Keratinocyte (primary cell): ENCODE data around the gene SF3A2. TPM values are rescaled to one million over a fixed set of nuclear protein-coding genes. Genes with fewer than 3 reads are reported as not detected.

ENCODE experiments used
- DNase-seq: peaks from one replicate; pipeline ENCODE4 v3.0.0-alpha.2; 2011; ENCODE audit warnings: low read depth, missing footprints, low spot score
- FAIRE-seq: peaks from 2 replicates; lab custom pipeline; 2011; peaks lifted over from hg19 to GRCh38; lab: Jason Lieb, UNC
- H2AFZ ChIP-seq: 2 replicates; pipeline ENCODE4 v1.6.0; 2012; ENCODE audit warnings: low read length, control low read depth, inconsistent platforms; ENCODE audit not compliant: control insufficient read depth
- H3K27ac ChIP-seq: 2 replicates; pipeline ENCODE4 v1.5.1; 2011; ENCODE audit warnings: low read length; ENCODE audit not compliant: control insufficient read depth, insufficient read depth
- H3K27me3 ChIP-seq: 3 replicates; pipeline ENCODE4 v1.6.0; 2011; ENCODE audit warnings: low read length; ENCODE audit not compliant: control insufficient read depth, insufficient read depth; ENCODE audit errors: extremely low read depth
- H3K36me3 ChIP-seq, 2 experiments: 2 replicates in 1 of 2; 3 replicates in 1 of 2; pipeline ENCODE4 v1.5.1; 2011; ENCODE audit warnings: low read length in 2 of 2, mild to moderate bottlenecking in 1 of 2; ENCODE audit not compliant: control insufficient read depth in 2 of 2, insufficient read depth in 2 of 2; ENCODE audit errors: extremely low read depth in 1 of 2
- H3K4me1 ChIP-seq: 3 replicates; pipeline ENCODE4 v1.5.1; 2011; ENCODE audit warnings: low read length; ENCODE audit not compliant: control insufficient read depth, insufficient read depth; ENCODE audit errors: extremely low read depth
- H3K4me2 ChIP-seq: 3 replicates; pipeline ENCODE4 v1.6.0; 2011; ENCODE audit warnings: low read depth, low read length; ENCODE audit not compliant: control insufficient read depth, insufficient read depth; ENCODE audit errors: extremely low read depth
- H3K4me3 ChIP-seq, 3 experiments: fragments of 200-600 bp in 1 of 3; sonication (generic) in 1 of 3; 2 replicates in 2 of 3; 3 replicates in 1 of 3; pipeline ENCODE4 v1.5.1; 2011 to 2016; ENCODE audit warnings: low read length in 3 of 3, mild to moderate bottlenecking in 3 of 3, control low read depth in 2 of 3, inconsistent platforms in 1 of 3, low read depth in 1 of 3, mixed read lengths in 1 of 3, mixed run types in 1 of 3, moderate library complexity in 1 of 3; ENCODE audit not compliant: control insufficient read depth in 2 of 3, insufficient read depth in 2 of 3; ENCODE audit errors: extremely low read depth in 1 of 3
- H3K79me2 ChIP-seq: 2 replicates; pipeline ENCODE4 v1.6.0; 2012; ENCODE audit warnings: low read length; ENCODE audit not compliant: control insufficient read depth, insufficient read depth
- H3K9ac ChIP-seq: 3 replicates; pipeline ENCODE4 v1.6.0; 2011; ENCODE audit warnings: low read length; ENCODE audit not compliant: control insufficient read depth, insufficient read depth; ENCODE audit errors: extremely low read depth
- H3K9me1 ChIP-seq: 3 replicates; pipeline ENCODE4 v1.6.0; 2011; ENCODE audit warnings: low read length; ENCODE audit not compliant: control insufficient read depth, insufficient read depth; ENCODE audit errors: extremely low read depth
- H3K9me3 ChIP-seq: 2 replicates; pipeline ENCODE4 v1.5.1; 2012; ENCODE audit warnings: low read depth, low read length; ENCODE audit not compliant: control insufficient read depth
- H4K20me1 ChIP-seq: 3 replicates; pipeline ENCODE4 v1.6.0; 2011; ENCODE audit warnings: low read length; ENCODE audit not compliant: control insufficient read depth, insufficient read depth; ENCODE audit errors: extremely low read depth
- CTCF ChIP-seq, 3 experiments: IDR thresholded peaks in 1 of 3; conservative IDR thresholded peaks in 1 of 3; optimal IDR thresholded peaks in 1 of 3; 2 replicates in 2 of 3; 3 replicates in 1 of 3; pipeline versions ENCODE3 to v1.5.1; 2011; ENCODE audit warnings: low read length in 3 of 3, mild to moderate bottlenecking in 3 of 3, moderate library complexity in 2 of 3, control low read depth in 1 of 3, inconsistent platforms in 1 of 3; ENCODE audit not compliant: insufficient read depth in 2 of 3; ENCODE audit errors: extremely low read depth in 1 of 3
- EZH2 ChIP-seq: IDR thresholded peaks from one replicate; pipeline ENCODE4 v1.6.1; 2012; ENCODE audit warnings: inconsistent platforms, mild to moderate bottlenecking, low read length, moderate library complexity
- dilution Hi-C: fragments of 300-500 bp; cut with MboI; formaldehyde crosslinking; loops from one replicate; pipeline ENCODE4 v1.7.0; 2020; ENCODE audit warnings: low sequenced_read_pairs; ENCODE audit not compliant: extremely low pct_ligation_motif_present
- polyA plus RNA-seq, 5 experiments: library from polyadenylated mRNA; depleted of rRNA in 3 of 5; stranded (reverse) in 3 of 5; stranded (forward) in 1 of 5; unstranded in 1 of 5; fragments of >200 nt; gene quantifications; 1 replicate in 1 of 5; 2 replicates in 3 of 5; 3 replicates in 1 of 5; pipeline versions ENCODE4 v1.2.1 to v1.2.3, GENCODE V29; 2011 to 2012; ENCODE audit warnings: missing spikeins in 2 of 5, low read depth in 1 of 5, low replicate concordance in 1 of 5

SF3A2 gene
- polyA plus RNA-seq, 1 donor (not counting 4 experiments of a cell fraction or from before 2014, with no cell fraction given), result 4.7 TPM

- H3K4me1 ChIP-seq, result peaks cover 47% of the 10 kb centered on the region
- H3K9ac ChIP-seq, result no peak overlapping the region
- peaks cover 7% of the 10 kb centered on the region for H3K9me1 ChIP-seq
- peaks cover 92% of the 10 kb centered on the region for H3K79me2 ChIP-seq
- H3K27ac ChIP-seq, result no peak overlapping the region
- no peak overlapping the region for H2AFZ ChIP-seq
- TF ChIP-seq EZH2, result no peak
- TF ChIP-seq CTCF (optimal IDR thresholded peaks at IDR 0.05 in 1 of 3, IDR thresholded peaks at IDR 0.05 in 1 of 3, conservative IDR thresholded peaks at IDR 0.05 in 1 of 3; ENCODE audit: extremely low read depth in 1 of 3, insufficient read depth in 2 of 3, low read length in 3 of 3), result no peak
- no peak overlapping the region for H3K4me3 ChIP-seq
- dilution Hi-C loops, result no loop called here
- FAIRE-seq (no peak), DNase-seq (no peak)
- peak overlapping the region; percentile 95 for H3K4me2 ChIP-seq
- no peaks in the 10 kb centered on the region for H3K27me3 ChIP-seq
- H3K36me3 ChIP-seq, result peaks cover 11 to 18% of the 10 kb centered on the region in 2 experiments
- H3K9me3 ChIP-seq, result no peaks in the 10 kb centered on the region
- H4K20me1 ChIP-seq, result peaks cover 38% of the 10 kb centered on the region
Observed at GRCh38 chr19:2239173-2239572, 2.5 kb downstream of the SF3A2 start.

GRCh38 chr19:2239771-2240770 is 3.4 kb downstream of the SF3A2 start:
- Histone ChIP-seq H3K27ac (no peak overlapping the region), H3K4me2 (peak overlapping the region; percentile 95), H4K20me1 (peaks cover 38% of the 10 kb centered on the region), H3K4me3 (peak overlapping the region in 2 of 3 experiments; percentile 31 to 33), H3K27me3 (no peaks in the 10 kb centered on the region), H3K4me1 (peaks cover 43% of the 10 kb centered on the region), H3K79me2 (peaks cover 87% of the 10 kb centered on the region), H3K9ac (peak overlapping the region; percentile 9), H3K9me1 (peaks cover 7% of the 10 kb centered on the region), H3K9me3 (no peaks in the 10 kb centered on the region), H2AFZ (no peak overlapping the region), H3K36me3 (peaks cover 17 to 24% of the 10 kb centered on the region in 2 experiments)
- DNase-seq (no peak), FAIRE-seq (no peak)
- dilution Hi-C loops, result no loop called here
- no peak for TF ChIP-seq EZH2
- no peak for TF ChIP-seq CTCF (optimal IDR thresholded peaks at IDR 0.05 in 1 of 3, IDR thresholded peaks at IDR 0.05 in 1 of 3, conservative IDR thresholded peaks at IDR 0.05 in 1 of 3; ENCODE audit: extremely low read depth in 1 of 3, insufficient read depth in 2 of 3, low read length in 3 of 3)
